SKM-1 (cell line): ENCODE measurements around the gene HBG2.
A peak's percentile ranks its signal among the peaks of the same experiment; 100 is the strongest.

ENCODE experiments used
- DNase-seq: peaks from one replicate; lab custom pipeline; 2025; ENCODE audit not compliant: unreplicated experiment; lab: John Stamatoyannopoulos, UW

Gene HBG2

DNA sequence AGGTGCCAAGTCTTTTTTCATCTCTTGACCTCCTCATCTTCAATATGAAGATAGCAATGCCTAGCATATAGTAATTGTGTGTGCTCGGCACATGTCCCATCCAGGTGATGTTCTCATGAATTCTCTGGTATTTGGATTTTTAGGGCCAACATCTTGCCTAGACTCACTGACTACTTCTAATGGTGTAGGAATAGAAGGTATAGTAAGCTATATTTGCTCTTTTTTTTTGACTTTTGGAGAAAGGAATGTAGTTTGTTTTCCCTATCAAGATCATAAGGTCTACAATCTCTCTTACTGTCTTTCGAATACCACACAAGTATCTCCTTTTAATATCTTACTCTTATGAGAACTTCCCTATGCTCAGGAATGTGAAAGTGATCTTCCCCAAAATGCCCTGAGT lies 23.5 kb downstream of the HBG2 start:
- no peak for DNase-seq

DNA sequence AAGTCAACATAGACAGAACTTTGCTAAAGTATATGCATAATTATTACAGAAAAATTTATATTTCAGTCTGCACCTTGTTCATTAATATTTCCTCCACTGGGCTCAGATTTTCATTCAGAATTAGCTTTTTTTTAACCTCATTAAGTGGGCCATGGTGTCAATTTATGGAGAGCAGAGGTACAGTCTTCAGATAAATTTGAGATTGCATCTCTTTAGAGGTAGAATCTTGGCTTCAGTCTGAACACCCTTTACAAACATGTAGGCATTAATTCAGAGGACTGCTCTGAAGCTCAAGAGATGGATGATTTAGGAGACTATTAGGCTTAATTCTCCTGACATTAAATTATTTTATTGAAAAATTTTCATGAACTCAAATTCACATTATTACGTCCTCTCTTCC lies 24.3 kb downstream of the HBG2 start:
- DNase-seq = no peak

DNA sequence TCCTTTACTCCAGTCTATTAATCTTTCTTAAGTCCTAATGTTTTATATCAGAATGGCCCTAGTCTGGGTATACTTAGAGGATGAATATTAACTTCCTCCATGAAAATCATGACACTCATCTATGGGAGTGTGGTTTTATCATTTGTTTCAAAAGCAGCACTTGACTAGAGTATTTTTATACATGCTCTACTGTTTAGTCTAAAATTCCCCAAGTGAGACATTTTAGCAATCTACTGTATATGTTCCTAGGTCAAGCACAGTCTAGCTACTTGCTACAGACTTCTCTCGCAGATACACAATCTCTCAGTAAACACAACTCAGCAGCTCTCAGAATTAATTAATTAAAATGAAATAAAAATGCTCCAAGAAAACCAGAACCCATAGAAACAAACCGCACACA lies 24.8 kb downstream of the HBG2 start:
- DNase-seq = no peak

DNA sequence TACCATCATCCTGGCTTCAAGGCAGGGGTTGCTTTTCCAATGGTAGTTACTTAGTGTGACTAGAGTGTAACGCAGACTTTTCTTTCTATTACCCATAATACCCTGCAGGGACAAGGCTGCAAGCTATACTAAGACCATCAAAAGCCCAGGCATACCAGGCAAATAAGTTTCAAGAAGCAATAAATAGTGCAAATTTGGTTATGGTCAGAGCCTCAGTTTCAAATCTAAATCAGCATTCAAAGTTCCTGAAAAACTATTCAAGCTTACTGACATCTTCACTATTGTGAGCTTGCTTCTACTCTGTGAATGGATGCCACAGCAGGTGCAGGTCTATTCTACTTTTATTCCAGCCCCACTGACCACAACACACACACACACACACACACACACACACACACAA lies 25.2 kb downstream of the HBG2 start:
- DNase-seq = no peak

DNA sequence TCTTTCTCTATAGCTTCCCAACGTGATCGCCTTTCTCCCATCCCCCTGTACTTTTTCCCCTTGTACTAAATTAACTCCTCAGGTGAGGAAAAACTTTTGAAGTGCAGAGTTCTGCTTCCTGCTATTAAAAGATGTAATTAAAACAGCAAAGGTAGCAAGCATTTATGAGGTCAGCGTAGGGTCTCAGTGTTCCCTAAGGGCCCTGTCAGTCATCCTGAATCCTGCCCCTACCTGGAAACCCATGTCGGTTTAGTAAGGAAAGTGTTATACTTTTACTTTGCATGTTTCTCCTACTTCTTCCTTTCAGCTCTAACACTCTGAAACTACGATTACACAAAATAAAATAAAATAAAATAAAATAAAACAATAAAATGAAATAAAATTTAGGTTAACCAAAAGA lies 26.5 kb downstream of the HBG2 start:
- DNase-seq = no peak

DNA sequence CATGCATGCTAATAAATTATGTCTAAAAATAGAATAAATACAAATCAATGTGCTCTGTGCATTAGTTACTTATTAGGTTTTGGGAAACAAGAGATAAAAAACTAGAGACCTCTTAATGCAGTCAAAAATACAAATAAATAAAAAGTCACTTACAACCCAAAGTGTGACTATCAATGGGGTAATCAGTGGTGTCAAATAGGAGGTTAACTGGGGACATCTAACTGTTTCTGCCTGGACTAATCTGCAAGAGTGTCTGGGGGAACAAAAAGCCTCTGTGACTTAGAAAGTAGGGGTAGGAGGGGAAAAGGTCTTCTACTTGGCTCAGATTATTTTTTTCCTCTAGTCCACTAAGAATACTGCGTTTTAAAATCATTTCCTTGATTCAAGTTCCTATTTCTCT lies 26.9 kb downstream of the HBG2 start:
- DNase-seq = no peak

DNA sequence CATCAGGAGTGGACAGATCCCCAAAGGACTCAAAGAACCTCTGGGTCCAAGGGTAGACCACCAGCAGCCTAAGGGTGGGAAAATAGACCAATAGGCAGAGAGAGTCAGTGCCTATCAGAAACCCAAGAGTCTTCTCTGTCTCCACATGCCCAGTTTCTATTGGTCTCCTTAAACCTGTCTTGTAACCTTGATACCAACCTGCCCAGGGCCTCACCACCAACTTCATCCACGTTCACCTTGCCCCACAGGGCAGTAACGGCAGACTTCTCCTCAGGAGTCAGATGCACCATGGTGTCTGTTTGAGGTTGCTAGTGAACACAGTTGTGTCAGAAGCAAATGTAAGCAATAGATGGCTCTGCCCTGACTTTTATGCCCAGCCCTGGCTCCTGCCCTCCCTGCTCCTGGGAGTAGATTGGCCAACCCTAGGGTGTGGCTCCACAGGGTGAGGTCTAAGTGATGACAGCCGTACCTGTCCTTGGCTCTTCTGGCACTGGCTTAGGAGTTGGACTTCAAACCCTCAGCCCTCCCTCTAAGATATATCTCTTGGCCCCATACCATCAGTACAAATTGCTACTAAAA lies 27.8 kb downstream of the HBG2 start, which contains the start of gene HBB:
TSS of gene HBB (minus strand) at position 340 of the 579 bp plus-strand sequence. CDS start at position 290, 50 bp downstream.
- DNase-seq = peak; percentile 26

DNA sequence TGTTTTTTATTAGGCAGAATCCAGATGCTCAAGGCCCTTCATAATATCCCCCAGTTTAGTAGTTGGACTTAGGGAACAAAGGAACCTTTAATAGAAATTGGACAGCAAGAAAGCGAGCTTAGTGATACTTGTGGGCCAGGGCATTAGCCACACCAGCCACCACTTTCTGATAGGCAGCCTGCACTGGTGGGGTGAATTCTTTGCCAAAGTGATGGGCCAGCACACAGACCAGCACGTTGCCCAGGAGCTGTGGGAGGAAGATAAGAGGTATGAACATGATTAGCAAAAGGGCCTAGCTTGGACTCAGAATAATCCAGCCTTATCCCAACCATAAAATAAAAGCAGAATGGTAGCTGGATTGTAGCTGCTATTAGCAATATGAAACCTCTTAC lies 29.1 kb downstream of the HBG2 start:
- DNase-seq = no peak

DNA sequence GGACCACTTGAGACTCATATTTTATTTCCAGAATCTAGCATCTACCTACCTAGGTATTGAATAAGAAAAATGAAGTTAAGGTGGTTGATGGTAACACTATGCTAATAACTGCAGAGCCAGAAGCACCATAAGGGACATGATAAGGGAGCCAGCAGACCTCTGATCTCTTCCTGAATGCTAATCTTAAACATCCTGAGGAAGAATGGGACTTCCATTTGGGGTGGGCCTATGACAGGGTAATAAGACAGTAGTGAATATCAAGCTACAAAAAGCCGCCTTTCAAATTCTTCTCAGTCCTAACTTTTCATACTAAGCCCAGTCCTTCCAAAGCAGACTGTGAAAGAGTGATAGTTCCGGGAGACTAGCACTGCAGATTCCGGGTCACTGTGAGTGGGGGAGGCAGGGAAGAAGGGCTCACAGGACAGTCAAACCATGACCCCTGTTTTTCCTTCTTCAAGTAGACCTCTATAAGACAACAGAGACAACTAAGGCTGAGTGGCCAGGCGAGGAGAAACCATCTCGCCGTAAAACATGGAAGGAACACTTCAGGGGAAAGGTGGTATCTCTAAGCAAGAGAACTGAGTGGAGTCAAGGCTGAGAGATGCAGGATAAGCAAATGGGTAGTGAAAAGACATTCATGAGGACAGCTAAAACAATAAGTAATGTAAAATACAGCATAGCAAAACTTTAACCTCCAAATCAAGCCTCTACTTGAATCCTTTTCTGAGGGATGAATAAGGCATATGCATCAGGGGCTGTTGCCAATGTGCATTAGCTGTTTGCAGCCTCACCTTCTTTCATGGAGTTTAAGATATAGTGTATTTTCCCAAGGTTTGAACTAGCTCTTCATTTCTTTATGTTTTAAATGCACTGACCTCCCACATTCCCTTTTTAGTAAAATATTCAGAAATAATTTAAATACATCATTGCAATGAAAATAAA lies 29.8 kb downstream of the HBG2 start:
- no peak for DNase-seq

DNA sequence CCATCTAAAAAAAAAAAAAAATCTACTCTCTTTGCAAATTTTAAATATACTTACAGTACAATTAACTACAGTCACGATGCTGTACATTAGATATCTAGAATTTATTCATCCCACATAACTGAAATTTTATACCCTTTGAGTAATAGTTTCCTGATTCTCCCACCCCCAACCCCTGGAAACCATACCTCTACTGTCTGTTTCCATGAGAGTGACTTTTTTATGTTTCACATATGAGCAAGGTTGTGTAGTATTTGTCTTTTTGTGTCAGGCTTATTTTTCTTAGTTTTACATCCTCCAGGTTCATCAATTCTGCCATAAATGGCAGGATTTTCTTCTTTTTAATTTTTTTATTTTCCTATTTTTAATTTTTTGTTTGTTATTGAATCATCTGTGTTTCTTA lies 30.9 kb downstream of the HBG2 start:
- no peak for DNase-seq

DNA sequence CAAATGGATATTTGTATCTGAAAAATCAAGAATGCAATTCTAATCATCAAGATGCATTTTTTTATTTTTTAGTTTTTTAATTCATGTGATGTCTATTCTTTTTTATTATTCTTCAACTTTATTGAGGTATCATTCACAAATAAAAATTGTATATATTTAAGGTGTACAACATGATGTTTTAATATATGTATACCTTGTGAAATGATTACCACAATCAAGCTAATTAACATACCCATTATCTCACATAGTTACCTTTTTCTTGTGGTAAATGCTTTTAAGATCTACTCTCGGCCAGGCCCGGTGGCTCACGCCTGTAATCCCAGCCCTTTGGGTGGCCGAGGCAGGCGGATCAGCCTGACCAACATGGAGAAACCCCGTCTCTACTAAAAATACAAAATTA lies 31.4 kb downstream of the HBG2 start:
- no peak for DNase-seq

DNA sequence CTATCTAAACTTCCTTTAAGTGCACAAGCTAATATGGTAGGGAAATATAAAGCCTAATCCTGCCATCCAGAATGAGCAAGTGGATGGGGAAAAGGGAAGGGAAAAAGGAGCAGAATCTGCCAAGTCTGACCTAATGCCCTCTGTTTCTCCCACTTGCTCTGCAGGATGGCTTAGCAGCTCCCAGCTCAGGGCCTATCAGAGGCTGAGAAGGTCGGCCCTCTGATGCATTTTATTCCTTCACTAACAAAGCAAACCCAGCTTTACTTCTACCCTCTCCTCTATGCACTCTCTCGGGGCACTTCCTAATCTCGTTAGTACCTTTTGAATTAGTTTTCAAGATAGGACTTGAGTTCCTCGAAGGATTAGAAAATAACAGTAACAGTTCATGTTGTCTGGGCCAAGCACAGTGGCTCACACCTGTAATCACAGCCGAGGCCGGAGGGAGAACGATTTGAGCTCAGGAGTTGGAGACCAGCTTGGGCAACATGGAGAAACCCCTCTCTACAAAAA lies 44.1 kb downstream of the HBG2 start:
- DNase-seq = no peak

DNA sequence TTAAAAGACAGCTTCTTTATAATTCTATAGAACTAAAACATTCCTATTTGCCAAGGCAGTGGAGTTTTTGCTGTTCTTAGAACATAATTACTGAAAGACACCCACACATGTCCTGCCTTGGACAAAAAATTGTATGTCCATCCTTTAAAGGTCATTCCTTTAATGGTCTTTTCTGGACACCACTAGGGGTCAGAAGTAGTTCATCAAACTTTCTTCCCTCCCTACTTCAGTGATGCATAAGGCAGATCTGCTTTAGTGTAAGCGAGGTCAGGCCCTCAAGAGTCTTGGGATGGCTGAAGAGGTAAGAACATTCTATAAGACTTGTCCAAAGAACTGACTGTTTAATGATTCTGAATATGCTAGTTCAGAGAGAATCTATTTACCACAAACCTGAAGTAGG lies 49.8 kb downstream of the HBG2 start:
- DNase-seq = peak; percentile 40

DNA sequence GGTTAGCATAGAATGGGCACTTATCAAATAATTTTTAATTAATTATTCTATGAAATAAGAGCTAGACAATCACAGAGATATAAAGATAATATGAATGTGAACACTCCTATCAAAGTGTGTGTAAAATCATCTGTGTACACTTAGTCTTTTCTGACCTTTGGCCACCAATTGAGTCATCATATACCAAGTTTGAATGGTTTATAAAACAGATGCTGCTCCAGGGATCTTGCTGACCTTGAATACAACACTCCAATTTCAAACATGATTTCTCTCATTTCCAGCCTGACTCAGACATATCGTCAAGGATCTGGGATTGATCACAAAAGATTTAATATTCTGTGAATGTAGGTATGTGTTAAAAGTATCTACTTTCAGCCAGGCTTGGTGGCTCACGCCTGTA lies 51.2 kb downstream of the HBG2 start:
- no peak for DNase-seq
